Mucosa of rectum (tissue), 2 donors: Measurements from ENCODE around the gene FADD.

Experiments used
- H3K27ac ChIP-seq, 2 donors: one replicate each; pipeline ENCODE4 v1.7.0; 2013; ENCODE audit warnings: inconsistent platforms in 2 of 2, low read depth in 2 of 2, low read length in 2 of 2
- H3K27me3 ChIP-seq, 2 donors: one replicate each; pipeline ENCODE4 v1.7.0; 2013; ENCODE audit warnings: low read length in 2 of 2; ENCODE audit not compliant: control insufficient read depth in 2 of 2, insufficient read depth in 2 of 2
- H3K36me3 ChIP-seq, 2 donors: one replicate each; pipeline ENCODE4 v1.7.0; 2013; ENCODE audit warnings: low read length in 2 of 2; ENCODE audit not compliant: control insufficient read depth in 2 of 2, insufficient read depth in 2 of 2
- H3K4me1 ChIP-seq, 2 donors: one replicate each; pipeline ENCODE4 v1.7.0; 2013; ENCODE audit warnings: low read length in 2 of 2, mild to moderate bottlenecking in 1 of 2; ENCODE audit not compliant: control insufficient read depth in 2 of 2, insufficient read depth in 2 of 2
- H3K4me3 ChIP-seq, 2 donors: one replicate each; pipeline ENCODE4 v1.7.0; 2013; ENCODE audit warnings: low read length in 2 of 2
- H3K9ac ChIP-seq, 2 donors: one replicate each; pipeline ENCODE4 v1.7.0; 2013; ENCODE audit warnings: low read length in 2 of 2, low read depth in 1 of 2, mild to moderate bottlenecking in 1 of 2
- H3K9me3 ChIP-seq, 2 donors: one replicate each; pipeline ENCODE4 v1.7.0; 2013; ENCODE audit warnings: low read length in 2 of 2; ENCODE audit not compliant: control insufficient read depth in 2 of 2
- donor health status: healthy.
- donor health status: Normal muscosa, but diverticular disease.

FADD gene

DNA sequence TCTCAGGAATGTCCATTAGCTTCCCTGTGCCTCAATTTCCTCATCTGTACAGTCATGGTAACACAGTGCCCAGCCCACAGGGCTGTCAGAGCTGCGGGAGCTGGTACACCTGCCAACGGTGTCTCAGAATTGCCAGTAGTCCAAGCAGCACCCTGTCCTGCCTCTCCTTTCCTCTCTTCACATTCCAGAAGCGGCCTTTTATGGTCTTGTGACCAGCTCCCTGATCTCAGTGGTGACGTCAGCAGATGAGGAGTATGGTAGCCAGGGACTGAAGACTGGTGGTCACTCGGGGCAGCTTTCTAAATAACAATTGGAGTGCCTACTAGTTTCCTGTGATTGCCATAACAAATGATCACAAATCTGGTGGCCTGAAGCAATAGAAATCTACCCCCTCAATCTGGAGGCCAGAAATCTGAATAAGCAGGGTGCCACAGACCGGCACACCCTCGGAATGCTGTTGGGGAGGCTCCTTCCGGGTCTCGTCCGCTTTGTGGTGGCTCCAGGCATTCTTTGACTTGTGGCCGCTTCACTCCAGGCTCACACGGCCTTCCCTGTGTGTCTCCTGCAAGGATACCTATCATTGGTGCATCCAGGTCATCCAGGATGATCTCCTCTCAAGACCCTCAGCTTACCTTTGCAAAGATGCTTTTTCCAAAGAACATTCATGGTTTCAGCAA lies 2.1 kb downstream of the FADD start:
- Histone ChIP-seq H3K36me3 (peaks cover 25 to 39% of the 10 kb centered on the region in 2 donors), H3K9me3 (no peaks in the 10 kb centered on the region), H3K4me1 (peaks cover 11 to 17% of the 10 kb centered on the region in 2 donors), H3K27me3 (no peaks in the 10 kb centered on the region), H3K4me3 (peak overlapping the region in 1 of 2 donors; percentile 95), H3K27ac (no peak overlapping the region), H3K9ac (no peak overlapping the region)

GRCh38 chr11:70205766-70206165 lies 2.7 kb downstream of the FADD start:
- Histone ChIP-seq H3K4me3 (no peak overlapping the region), H3K27ac (no peak overlapping the region), H3K4me1 (peaks cover 11 to 17% of the 10 kb centered on the region in 2 donors), H3K9ac (no peak overlapping the region), H3K36me3 (peaks cover 25 to 39% of the 10 kb centered on the region in 2 donors), H3K9me3 (no peaks in the 10 kb centered on the region), H3K27me3 (no peaks in the 10 kb centered on the region)

- Histone ChIP-seq H3K27me3 (no peaks in the 10 kb centered on the region), H3K9ac (no peak overlapping the region), H3K4me3 (no peak overlapping the region), H3K27ac (no peak overlapping the region), H3K36me3 (peaks cover 25 to 39% of the 10 kb centered on the region in 2 donors), H3K4me1 (peaks cover 11 to 17% of the 10 kb centered on the region in 2 donors), H3K9me3 (no peaks in the 10 kb centered on the region)
Observed at GRCh38 chr11:70206226-70206981, 3.3 kb downstream of the FADD start.

DNA sequence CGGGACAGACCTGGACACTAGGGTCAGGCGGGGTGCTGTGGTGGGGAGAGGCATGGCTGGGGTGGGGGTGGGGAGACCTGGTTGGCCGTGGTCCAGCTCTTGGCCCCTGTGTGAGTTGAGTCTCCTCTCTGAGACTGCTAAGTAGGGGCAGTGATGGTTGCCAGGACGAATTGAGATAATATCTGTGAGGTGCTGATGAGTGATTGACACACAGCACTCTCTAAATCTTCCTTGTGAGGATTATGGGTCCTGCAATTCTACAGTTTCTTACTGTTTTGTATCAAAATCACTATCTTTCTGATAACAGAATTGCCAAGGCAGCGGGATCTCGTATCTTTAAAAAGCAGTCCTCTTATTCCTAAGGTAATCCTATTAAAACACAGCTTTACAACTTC lies 3.9 kb downstream of the FADD start:
- Histone ChIP-seq H3K27ac (no peak overlapping the region), H3K9me3 (no peaks in the 10 kb centered on the region), H3K27me3 (no peaks in the 10 kb centered on the region), H3K4me1 (peaks cover 11 to 17% of the 10 kb centered on the region in 2 donors), H3K4me3 (no peak overlapping the region), H3K36me3 (peaks cover 25 to 39% of the 10 kb centered on the region in 2 donors), H3K9ac (no peak overlapping the region)

DNA sequence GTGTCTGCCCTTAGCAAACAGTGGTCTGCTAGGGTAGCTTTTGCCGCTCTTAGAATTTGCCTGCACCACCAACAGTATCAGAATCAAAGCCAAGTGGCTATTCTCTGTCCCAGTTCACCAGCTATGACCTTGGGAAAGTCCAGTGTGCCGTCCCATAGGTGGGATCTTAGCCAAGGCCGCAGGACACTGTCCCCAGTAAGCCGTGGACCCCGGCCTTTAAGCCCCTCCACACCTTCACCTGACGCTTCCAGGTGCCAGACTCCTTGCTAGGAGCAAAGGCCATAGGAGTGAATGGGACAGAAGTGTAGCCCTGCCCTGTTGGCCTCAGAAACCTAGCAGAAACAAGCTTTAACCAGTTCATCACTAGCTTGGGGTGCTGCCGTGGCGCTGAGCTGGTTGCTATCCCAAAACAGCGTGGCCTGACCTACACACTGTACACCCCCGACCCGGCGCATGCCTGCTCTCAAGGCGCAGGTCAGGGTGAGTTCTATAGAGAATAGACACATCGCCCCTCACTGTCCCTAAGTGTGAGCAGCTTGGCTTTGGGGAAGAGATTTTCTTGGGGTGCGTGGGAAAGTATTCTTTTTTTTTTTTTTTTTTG lies 4.5 kb downstream of the FADD start:
- Histone ChIP-seq H3K9ac (no peak overlapping the region), H3K27me3 (no peaks in the 10 kb centered on the region), H3K4me3 (no peak overlapping the region), H3K36me3 (peaks cover 25 to 39% of the 10 kb centered on the region in 2 donors), H3K4me1 (peaks cover 11 to 16% of the 10 kb centered on the region in 2 donors), H3K9me3 (no peaks in the 10 kb centered on the region), H3K27ac (no peak overlapping the region)

GRCh38 chr11:70209391-70209912 lies 6.4 kb downstream of the FADD start:
- no peaks in the 10 kb centered on the region for H3K27me3 ChIP-seq
- H3K4me3 ChIP-seq, result no peak overlapping the region
- H3K9me3 ChIP-seq, result no peaks in the 10 kb centered on the region
- no peak overlapping the region for H3K9ac ChIP-seq
- H3K36me3 ChIP-seq, result peaks cover 25 to 39% of the 10 kb centered on the region in 2 donors
- peaks cover 6% of the 10 kb centered on the region in 2 donors for H3K4me1 ChIP-seq
- no peak overlapping the region for H3K27ac ChIP-seq

DNA sequence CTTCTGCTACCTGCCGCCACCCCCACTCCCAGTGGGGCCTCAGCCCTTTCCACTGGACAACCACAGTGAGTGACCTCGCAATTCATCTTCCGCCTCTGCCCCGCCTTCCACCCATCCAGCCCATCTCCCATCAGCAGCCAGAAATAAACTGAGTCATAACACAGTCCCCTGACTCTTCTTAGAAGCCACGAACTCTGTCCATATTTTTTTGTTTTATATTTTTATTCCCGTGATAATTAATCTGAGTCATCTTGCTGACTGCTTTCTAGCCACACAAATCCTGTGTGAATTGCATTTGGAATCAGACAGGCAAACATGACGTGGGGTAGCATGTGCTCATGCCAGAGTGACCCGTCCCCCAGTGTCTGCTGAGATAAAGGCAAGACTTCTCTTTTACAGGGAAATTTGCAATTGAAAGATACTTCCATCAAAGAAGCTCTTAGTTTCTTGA lies 7.0 kb downstream of the FADD start:
- H3K9ac ChIP-seq, result no peak overlapping the region
- H3K27me3 ChIP-seq, result no peaks in the 10 kb centered on the region
- peaks cover 21 to 35% of the 10 kb centered on the region in 2 donors for H3K36me3 ChIP-seq
- H3K27ac ChIP-seq, result no peak overlapping the region
- no peak overlapping the region for H3K4me3 ChIP-seq
- H3K4me1 ChIP-seq, result peaks cover 0 to under 1% of the 10 kb centered on the region in 2 donors
- no peaks in the 10 kb centered on the region for H3K9me3 ChIP-seq

- Histone ChIP-seq H3K9ac (no peak overlapping the region), H3K27ac (no peak overlapping the region)
Observed at GRCh38 chr11:70210530-70210929, 7.4 kb downstream of the FADD start.

GRCh38 chr11:70212227-70212811 lies 9.2 kb downstream of the FADD start:
- peak overlapping the region in 1 of 2 donors; percentile 58 for H3K9ac ChIP-seq

More at GRCh38 chr11:70210530-70210929, 7.4 kb downstream of the FADD start:
- H3K4me3 ChIP-seq, result no peak overlapping the region
- H3K9me3 ChIP-seq, result no peaks in the 10 kb centered on the region
- no peaks in the 10 kb centered on the region for H3K27me3 ChIP-seq
- H3K4me1 ChIP-seq, result no peaks in the 10 kb centered on the region
- peaks cover 19 to 31% of the 10 kb centered on the region in 2 donors for H3K36me3 ChIP-seq

More at GRCh38 chr11:70212227-70212811, 9.2 kb downstream of the FADD start:
- Histone ChIP-seq H3K4me1 (no peaks in the 10 kb centered on the region), H3K27me3 (no peaks in the 10 kb centered on the region), H3K36me3 (peaks cover 9 to 17% of the 10 kb centered on the region in 2 donors), H3K27ac (peak overlapping the region; percentile 25 to 32), H3K4me3 (peak overlapping the region; percentile 41 to 62), H3K9me3 (no peaks in the 10 kb centered on the region)
